ENCODE measurements around the gene PDIA5. TPM values are rescaled to one million over a fixed set of nuclear protein-coding genes. Genes with fewer than 3 reads are reported as not detected.

PDIA5 gene
- total and polyA plus RNA-seq, 2 of the 4 experiments (the other 2 are of a cell fraction) = 19.4 to 42.0 TPM

- peaks cover 34% of the 10 kb centered on the region for H3K9me1 ChIP-seq (ENCODE audit: insufficient read depth, low read length)
- no peak overlapping the region for H3K56ac ChIP-seq (ENCODE audit: extremely low read depth, insufficient read depth, low read length)
- H2AFZ ChIP-seq (replicated peaks; ENCODE audit: low read length, poor library complexity) = no peak overlapping the region
- H2AK9ac ChIP-seq (replicated peaks; ENCODE audit: low read depth, low read length, poor library complexity) = no peak overlapping the region
- H3K27ac ChIP-seq (ENCODE audit: insufficient read depth, low read length) = no peak overlapping the region
- intact Hi-C loops (cut with micrococcal nuclease) = no loop called here
- in situ Hi-C loops (cut with MboI; ENCODE audit: low sequenced_read_pairs) = no loop called here
- H2BK120ac ChIP-seq (ENCODE audit: low read depth, low read length) = no peak overlapping the region
- peaks cover 59% of the 10 kb centered on the region for H4K20me1 ChIP-seq (ENCODE audit: insufficient read depth, low read length)
- WGBS, 2 experiments (ENCODE audit: extremely low coverage in 2 of 2, insufficient read length in 1 of 2) = 25% methylated on average over 7 of the region's 11 CpGs; no CpG with 5 or more reads in 1 of the 2 experiments
- H3K4me2 ChIP-seq (ENCODE audit: low read depth, low read length) = peak overlapping the region; percentile 18; the same call in 1 of the 2 replicates
- no peaks in the 10 kb centered on the region for H3K27me3 ChIP-seq (ENCODE audit: control insufficient read depth, insufficient read depth, low read length)
- CTCF ChIA-PET = no interaction called here
- POLR2A ChIA-PET (ENCODE audit: unreplicated experiment) = no interaction called here
- no peak overlapping the region for H2BK5ac ChIP-seq (ENCODE audit: low read depth, low read length, poor library complexity, severe bottlenecking)
- H3K36me3 ChIP-seq (ENCODE audit: control insufficient read depth, insufficient read depth, low read length) = peaks cover 15% of the 10 kb centered on the region
- TF ChIP-seq RFX5 (IDR thresholded peaks at IDR 0.05; ENCODE audit: low read depth, low read length) = no peak
- no peak for TF ChIP-seq SMC3 (IDR thresholded peaks at IDR 0.05; ENCODE audit: low read depth, low read length)
- TF ChIP-seq RAD21 (IDR thresholded peaks at IDR 0.05; ENCODE audit: low read length) = no peak
- TF ChIP-seq CEBPB (IDR thresholded peaks at IDR 0.05; ENCODE audit: low read depth, low read length) = 0 out of 2 replicates have a peak, but pooled peaks have one; percentile 15
- TF ChIP-seq MAFK (IDR thresholded peaks at IDR 0.05; ENCODE audit: low read depth, low read length) = no peak
- no peak for TF ChIP-seq ELK1 (IDR thresholded peaks at IDR 0.05; ENCODE audit: borderline replicate concordance, low read depth, low read length)
- no peak for TF ChIP-seq RCOR1 (IDR thresholded peaks at IDR 0.05; ENCODE audit: insufficient replicate concordance, low read length)
- H4K8ac ChIP-seq (ENCODE audit: low read depth in 2 of 2, low read length in 2 of 2) = no peak overlapping the region
- no peak overlapping the region for H3K4ac ChIP-seq (ENCODE audit: low read depth, low read length)
- peaks cover 18% of the 10 kb centered on the region for H3K4me1 ChIP-seq (ENCODE audit: control insufficient read depth, insufficient read depth, low read length)
- no peaks in the 10 kb centered on the region for H3K9me3 ChIP-seq (ENCODE audit: control insufficient read depth, insufficient read depth, low read length)
- H2BK20ac ChIP-seq (ENCODE audit: low read depth, low read length) = no peak overlapping the region
- H3K79me1 ChIP-seq (ENCODE audit: low read depth in 1 of 2, low read length in 2 of 2) = peaks cover 14 to 28% of the 10 kb centered on the region in 2 experiments
- ATAC-seq (ENCODE audit: low read depth) (peak; percentile 77), DNase-seq (peak; percentile 75)
- H2BK15ac ChIP-seq (ENCODE audit: low read depth, low read length) = no peak overlapping the region
- H4K91ac ChIP-seq (ENCODE audit: insufficient read depth, low read depth, low read length) = no peak overlapping the region
- H3K9ac ChIP-seq (ENCODE audit: low read depth, low read length) = no peak overlapping the region
- H3K14ac ChIP-seq (replicated peaks; ENCODE audit: low read depth, low read length) = no peak overlapping the region
- no TSS peak for BruUV-seq (replicated peaks)
- no peak overlapping the region for H3K4me3 ChIP-seq (ENCODE audit: insufficient read depth, low read depth, low read length)
- no peak overlapping the region for H3K18ac ChIP-seq (ENCODE audit: low read depth, low read length)
- H2AK5ac ChIP-seq (ENCODE audit: low read depth, low read length) = no peak overlapping the region
- H4K5ac ChIP-seq (ENCODE audit: low read depth, low read length) = no peak overlapping the region
- dilution Hi-C loops (cut with HindIII; ENCODE audit: low sequenced_read_pairs, unreplicated experiment) = no loop called here
- no peak overlapping the region for H3K23ac ChIP-seq (ENCODE audit: low read depth, low read length)
Observed at GRCh38 chr3:123096731-123097130, 29.9 kb downstream of the PDIA5 start.
